HG03039 (cell line): Measurements from ENCODE around the gene TRAPPC3L.

ENCODE experiments used
- ATAC-seq: cut with Tn5 transposase; IDR thresholded peaks from one replicate; pipeline ENCODE4 v1.9.1; 2021; ENCODE audit warnings: mild to moderate bottlenecking, moderate library complexity; ENCODE audit not compliant: unreplicated experiment

Gene TRAPPC3L

DNA sequence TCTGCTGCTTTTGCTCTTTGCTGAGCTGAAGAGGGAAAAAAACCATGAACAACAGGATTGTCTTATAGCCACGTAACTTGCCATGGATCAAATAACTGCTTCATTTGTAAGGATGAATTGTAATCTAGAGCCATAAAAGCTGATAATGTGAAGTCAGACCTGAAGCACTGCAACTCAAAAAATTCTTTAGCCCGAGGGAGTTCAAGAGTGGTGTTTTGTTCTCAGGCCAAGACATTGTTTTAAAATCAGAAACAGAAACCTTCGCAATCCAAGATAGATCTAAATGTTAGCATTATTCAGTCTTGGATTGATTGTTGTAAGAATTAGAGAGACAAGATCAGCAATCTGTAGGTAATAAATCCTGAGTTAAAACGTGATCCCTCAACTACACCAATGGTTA, at the start of gene TRAPPC3L:
Gene TRAPPC3L, minus strand, starts transcription at position 34 of the 400 bp plus-strand sequence. CDS start 170 bp downstream, outside the sequence.
- ATAC-seq, result no peak

DNA sequence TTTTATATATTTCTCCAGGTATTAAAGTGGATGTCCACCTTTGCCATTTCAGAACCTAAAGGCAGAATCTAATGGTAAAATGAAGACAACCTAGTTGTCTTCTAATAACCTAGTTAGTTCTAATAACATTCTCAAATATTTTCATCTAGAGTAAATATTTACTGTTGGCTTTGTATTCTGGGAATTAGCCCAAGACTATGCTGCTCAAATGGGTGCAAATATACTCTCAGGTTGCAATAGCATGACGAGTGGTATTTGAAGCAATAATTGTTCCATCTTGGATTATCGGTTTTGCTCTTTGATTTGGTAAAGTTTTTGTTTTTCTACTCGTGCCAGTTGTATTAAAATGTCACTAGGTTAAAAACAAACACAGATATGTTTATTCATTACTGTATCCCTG, 49.8 kb upstream of the TRAPPC3L start:
- no peak for ATAC-seq

DNA sequence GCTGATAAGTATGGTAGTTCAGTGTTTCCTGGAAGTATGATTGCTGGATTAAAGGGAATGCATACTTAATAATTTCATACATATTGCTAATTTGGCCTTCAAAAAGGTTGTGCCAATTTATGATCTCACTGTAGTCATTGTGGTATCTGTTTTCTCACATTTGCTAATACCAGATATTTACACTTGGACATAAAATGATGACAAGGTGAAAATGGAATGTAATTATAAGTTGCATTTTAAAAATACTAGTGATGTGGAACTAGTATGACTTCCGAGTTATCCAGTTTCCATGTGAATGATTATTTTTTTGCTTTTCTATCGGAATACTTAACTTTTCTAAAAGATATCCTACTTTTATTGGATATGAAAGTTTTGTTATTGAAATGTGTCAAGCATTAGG, 41.3 kb upstream of the TRAPPC3L start:
- no peak for ATAC-seq

DNA sequence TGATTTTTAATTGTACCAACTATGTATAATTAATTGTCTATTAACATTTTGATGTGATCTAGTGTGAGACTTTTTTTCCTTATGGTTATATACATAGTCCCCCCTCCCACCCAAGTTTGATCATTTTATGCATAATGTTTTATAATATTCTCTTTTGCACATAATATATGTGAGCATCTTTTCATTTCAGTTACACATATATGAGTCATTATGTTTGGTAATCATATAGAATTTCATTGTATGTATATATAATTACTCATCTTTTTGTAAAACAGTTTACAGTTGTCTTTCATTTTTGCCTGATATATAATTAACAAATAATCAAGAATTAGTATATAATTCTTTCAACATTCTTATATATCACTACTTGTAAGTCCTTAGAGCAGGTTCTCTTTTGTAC, 40.8 kb upstream of the TRAPPC3L start:
- no peak for ATAC-seq

DNA sequence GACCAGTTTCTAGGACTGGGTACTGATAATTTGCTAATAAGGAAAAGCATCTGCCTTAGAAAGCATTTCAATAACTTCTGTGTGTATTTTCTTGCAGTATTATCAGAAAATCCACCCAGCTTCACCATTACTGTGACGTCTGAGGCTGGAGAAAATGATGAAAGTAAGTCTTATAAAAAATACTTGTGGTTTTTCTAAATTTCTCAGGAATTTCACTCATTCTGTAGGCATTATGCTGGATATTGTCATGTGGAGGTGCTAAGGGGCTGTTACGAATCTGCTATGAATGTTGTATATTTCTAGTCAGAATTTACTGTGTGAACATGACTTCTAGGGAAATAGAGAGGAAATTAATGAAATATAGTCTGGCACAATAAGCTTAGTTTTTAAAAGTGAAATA, 34.7 kb upstream of the TRAPPC3L start:
- ATAC-seq, result no peak

DNA sequence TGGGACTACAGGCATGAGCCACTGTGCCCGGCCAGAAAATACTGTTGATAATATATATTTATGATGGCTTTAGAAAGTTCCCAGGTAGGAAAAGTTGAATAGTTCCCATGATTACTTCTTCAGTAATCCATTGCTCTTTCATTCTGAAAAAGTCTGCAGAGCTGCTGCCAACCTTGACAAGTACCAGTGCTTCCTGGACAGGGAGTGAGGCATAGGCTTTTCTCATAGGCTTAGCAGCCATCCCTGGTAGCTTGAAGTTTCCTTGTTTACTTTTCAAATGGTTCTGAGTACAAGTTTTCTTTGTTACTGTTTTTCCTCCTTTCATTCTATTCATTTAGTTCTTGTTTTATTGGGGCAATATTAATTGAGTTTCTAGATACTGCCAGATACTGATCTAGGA, 33.7 kb upstream of the TRAPPC3L start:
- no peak for ATAC-seq

DNA sequence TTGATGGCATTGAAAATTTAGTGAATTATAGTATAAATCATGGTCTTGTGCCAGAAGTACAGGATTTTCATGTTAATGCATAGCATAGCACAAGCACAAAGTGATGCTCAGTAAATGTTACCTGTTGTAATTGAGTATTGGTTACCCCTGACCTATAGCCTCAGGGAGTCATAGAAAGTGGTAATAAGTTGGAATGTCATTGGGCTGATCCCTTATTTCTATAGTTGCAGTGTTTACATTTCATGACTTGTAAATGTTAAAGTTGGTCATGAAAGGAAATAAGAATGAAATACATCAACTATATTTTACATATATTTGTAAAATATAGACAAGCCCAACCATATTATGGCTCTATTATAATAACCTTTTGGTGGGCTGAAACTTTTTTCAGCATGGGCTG, 32.9 kb upstream of the TRAPPC3L start:
- no peak for ATAC-seq

DNA sequence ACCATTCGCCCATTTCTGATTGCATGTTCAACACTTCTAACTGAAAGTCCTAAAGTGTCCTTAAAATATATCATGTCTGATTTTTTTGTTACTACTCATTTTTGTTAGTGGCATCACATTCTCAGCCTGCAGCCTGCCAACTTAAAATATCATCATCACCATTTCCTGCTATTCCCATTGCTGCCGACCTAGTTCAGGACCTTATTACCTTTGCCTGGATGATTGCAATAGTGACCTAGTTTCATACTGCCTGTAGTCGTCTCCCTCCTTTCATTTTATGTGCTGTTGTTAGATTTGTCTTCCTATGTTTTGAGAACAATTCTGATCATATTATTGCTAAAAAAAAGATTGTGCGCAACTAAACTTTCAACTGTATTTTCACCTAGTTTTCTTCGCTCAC, 32.0 kb upstream of the TRAPPC3L start:
- ATAC-seq, result no peak

DNA sequence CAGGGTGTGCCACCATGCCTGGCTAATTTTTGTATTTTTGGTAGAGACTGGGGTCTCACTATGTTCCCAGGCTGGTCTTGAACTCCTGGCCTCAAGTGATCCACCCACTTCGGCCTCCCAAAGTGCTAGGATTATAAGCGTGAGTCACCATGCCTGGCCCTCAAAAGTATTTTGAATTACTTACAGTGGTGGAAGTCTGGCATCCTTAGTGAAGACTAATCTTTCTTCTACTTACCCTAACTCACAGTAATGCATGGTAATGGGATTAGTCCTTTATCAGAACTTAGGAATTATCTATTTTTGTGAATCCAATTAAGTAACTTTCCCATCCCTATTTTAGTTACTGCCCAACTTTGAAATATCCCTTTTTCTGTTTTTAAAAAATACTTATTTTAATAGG, 29.7 kb upstream of the TRAPPC3L start:
- no peak for ATAC-seq

DNA sequence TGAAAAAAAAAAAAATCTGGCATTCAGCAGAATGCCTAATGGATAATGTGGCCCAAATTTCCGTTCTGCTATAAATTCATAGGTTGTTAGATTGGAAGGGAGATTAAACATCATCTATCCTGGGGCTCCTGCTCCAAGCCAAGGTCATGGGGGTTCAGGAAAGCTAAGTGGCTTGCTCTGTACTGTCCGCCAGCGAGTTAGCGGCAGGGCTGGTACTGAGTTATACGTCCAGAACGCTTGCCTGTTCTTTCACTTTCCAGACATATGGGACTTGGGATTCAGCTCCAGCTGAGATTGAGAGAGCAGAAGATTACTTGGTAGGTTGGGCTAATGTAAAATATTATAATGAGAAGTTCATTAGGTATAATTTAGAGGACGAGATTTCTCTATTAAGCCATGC, 26.7 kb upstream of the TRAPPC3L start:
- ATAC-seq, result no peak

DNA sequence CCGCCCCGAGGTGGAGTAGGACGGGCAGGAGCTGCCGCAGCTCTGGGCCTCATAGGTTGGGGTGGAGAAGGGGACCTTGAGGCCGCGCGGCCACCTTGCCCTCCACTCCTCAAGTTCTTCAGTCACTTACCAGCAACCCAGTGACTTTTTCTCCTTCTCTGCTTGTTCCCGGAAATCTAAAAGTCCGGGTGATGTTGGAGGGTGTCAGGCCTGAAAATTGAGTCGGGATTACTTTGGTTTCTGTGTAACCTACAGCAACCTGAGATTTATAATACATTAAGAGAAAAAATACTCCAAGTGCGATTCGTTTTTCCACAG, 26.2 kb upstream of the TRAPPC3L start:
- no peak for ATAC-seq

DNA sequence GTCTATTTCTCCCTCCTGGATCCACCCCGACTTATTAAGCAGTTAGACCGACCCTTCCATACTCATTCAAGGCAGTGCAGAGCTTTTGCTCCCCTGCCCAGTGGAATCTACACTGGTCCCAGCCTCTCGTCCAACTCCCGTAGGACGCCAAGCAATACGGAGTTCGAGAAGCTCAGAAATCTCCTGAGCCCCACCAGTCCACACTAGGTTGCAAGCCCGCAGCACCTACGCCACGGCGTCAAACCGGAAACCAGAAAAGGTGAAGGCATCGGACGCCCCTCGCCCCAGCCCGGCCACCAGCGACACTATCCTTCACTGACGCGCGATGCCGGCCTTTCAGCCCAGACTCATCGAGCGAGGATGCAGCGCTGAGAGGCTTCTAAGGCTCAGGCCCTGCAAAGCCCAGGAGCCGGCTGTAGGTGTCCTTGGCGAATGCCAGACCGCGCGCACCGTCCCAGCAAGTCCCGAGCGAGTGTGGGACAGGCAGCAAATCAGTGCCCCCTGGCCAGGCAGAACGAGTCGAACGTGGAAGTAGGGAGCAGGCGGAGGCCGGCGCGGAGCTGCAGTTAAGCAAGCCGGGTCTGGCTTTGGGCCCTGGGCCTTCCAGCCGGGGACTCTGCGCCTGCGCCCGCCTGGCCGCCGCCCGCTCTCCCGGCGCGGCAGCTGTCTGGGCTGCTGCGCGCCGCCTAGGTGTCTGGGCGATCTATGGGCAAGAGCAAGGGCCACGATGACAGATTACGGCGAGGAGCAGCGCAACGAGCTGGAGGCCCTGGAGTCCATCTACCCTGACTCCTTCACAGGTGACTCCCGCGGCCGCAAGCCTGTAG, 25.6 kb upstream of the TRAPPC3L start, which contains the start of gene RWDD1:
Gene RWDD1, plus strand, starts transcription at position 649 of the 827 bp plus-strand sequence. Its CDS starts 79 bp downstream, at position 728.
- ATAC-seq, result peak; percentile 95

DNA sequence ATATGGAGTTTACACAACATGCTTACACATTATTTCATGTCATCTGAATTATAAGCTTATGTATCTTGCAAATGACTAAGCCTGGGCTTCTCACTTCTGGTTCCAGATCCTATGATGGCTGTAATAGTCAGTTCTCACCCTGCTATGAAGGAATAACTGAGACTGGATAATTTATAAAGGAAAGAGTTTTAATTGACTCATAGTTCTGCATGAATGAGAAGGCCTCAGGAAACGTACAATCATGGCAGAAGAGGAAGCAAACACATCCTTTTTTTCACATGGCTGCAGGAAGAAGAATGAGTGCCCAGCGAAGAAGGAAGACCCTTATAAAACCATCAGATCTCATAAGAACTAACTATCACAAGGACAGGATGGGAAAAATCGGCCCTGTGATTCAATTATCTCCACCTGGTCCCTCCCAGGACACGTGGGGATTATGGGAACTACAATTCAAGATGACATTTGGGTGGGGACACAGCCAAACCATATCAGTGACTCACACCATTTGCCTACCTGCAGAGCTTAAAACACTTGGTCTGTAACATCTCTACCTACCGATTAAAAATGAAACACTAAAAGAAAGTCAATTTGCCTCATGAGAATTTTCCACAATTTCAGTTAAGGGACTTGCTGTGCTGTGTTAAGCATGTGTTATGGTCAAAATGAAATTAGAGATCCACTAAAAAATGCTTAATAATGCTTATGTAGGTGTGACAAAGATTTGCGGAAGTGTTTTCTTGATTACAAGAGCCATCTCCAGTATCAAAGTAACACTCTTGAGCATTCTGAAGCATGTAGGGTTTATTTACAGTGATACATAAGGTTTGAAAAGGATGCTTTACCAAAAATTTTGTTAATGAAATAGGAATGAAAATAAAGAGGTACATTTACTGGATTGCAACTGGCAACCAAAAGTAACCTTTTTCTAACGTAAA, 23.6 kb upstream of the TRAPPC3L start:
- no peak for ATAC-seq

DNA sequence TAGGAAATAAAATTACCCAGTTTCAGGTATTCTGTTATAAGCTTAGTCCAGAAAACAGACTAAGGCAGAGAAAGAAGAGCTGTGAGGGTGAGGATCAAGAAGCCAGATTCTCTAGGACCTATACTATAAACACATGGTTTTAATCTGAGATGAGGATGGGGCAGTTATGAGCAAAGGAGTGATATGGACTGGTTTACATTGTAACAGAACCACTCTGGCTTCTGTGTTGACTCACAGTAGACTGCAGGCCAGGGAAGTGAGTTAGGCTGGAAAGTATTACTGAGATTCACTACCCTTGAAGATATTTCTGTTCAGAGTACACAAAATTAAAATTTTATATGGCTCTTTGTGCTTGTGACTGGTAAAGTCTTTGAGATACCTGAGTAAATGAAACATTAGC, 22.6 kb upstream of the TRAPPC3L start:
- no peak for ATAC-seq

DNA sequence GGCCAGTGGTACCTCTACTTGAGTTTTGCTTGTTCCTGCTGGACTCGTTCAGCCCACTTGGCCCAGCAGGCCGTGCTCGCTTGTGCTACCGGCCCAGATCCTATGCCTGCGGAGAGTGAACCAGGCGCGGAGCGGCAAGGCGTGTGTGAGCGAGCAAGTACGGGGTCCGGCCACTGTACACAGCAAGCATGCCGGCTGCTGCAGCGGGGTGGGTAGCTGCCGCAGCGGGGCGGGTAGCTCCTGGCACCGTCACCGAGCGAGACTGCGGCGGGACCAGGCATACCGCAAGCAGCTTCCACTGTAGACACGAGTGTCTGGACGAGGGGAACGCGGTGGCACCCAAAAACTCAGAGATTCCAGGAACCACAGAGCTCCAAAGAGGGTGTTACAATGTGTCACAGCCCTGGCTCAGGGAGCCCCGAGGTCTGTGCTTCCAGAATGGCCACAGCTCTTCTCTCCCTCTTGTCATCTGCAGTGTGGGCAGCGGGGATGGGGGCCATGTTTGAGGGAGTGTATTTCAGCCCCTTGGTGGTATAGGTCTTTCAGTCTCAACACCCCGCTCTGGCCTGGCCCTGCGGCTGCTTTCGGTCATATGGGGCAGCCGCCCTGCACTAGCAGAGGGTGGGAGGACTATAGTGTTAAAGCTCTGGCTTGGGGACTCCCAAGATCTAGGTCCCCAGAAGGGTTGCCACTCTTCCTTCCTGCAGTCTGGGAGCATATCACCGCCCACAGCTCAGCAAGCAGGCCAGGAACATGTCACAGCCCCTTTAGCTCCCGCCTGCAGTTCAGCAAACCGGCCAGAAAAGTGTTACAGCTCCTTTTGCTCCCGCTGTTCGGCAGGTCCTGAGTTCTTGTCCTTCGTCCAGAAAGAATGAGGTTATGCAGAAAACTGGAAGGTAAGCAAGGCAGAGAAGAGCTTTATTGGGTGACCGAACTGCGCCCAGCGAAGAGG, 19.7 kb upstream of the TRAPPC3L start:
- peak; percentile 44 for ATAC-seq

DNA sequence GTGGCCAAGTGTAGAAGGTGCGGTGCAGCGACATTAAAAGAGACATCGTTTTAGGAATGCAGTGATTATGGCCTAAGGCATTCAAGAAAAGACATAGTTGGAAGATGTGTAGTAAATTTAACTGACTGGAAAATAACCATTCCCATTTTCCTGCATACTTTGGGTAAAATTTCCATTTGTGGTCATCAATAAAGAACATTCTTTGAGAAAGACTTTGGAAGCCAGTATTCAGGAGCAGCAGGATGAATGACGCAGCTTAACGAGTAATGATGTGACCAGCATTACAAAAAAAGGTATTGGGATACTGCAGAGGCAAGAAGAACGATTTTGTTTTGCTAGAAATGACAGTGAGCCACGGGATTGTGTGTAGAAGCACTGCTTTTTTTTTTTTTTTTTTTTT, 18.8 kb upstream of the TRAPPC3L start:
- ATAC-seq, result no peak

DNA sequence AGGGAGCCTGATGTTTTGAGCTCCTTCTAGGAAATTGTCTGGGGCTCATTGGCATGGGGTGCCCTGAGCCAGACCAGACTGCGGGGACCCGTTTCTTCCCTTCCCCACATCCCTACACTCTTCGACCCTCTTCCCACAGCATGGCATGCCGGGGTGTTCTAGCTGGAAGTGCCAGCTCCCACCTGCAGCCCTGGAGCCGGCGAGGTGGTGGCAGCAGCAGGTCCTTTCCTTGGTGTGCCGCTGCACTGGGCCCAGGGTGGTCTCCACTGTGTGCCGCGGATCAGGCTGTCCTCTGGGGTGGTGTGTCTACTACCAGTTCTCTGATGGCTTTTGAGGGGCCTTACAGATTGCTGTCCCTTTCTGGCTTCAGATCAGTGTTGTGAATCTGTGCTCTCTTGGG, 18.3 kb upstream of the TRAPPC3L start:
- ATAC-seq, result no peak

DNA sequence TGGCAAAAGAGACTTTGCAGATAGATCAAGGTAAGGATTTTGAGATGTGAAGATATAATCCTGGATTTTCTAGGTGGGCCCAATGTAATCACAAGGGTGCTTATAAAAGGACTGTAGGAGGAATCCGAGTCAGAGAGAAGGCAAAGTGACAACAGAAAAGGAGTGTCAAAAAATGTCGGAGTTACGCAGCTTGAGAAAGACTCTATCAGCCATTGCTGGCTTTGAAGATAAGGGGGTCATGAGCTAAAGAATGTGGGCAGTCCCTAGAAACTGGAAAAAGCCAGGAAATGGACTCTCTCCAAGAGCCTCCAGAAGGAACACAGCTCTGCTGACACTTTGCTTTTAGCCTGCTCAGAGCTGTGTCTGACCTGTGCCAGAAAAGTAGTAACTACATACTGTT, 17.1 kb upstream of the TRAPPC3L start:
- no peak for ATAC-seq

DNA sequence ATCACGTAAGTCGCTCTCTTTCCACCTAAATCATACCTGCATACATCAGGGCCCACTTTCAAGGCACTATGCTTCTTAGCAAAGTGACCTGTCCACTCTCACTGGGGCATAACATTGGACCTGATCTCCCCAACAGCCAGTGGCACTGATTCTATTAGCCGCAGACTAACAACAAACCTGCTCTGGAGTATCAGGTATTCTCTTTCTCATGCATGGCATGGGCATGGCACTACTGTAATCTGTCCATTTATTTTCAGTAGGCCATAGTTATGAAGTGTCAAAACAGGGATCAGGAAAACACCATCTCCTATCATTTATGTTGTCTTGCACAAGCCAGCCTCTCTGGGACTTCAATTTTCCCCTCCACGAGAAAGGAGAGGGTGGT, 16.5 kb upstream of the TRAPPC3L start:
- no peak for ATAC-seq

DNA sequence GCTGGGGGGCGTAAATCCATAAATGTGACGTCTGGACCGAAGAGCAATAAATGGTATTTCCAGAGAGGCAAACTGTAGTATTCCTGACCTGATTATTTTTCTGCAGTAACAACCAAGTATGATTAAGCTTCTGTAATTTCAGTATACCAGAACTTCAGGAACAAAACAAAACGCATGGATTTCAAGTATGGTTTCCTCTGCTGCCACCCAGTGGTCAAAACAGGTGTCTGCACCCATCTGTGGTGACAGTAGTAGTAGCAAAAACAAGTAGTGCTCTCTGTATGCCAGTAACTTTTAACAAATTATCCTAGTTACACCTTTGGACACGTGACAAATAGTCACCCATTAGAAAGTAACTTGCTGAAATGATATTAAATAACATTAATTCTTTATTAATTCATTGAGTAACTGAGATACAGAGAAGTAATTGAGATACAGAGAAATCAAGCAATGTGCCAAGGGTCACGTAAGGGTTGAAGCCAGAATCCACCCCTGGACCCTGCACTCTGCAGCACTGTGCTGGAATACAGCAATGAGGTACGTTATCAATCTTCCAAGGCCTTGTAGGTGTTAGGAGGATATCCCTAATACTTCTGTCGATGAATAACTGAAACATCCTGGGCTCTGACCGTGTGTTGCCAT, 16.0 kb upstream of the TRAPPC3L start:
- ATAC-seq, result peak; percentile 49
